Measurements from ENCODE around the gene VIPR2.
"Not testable (repeated sequence)": the region's sequence is repeated elsewhere in the genome, so short reads cannot be mapped to it uniquely, and the experiment has no call there.

VIPR2 gene, protein sequence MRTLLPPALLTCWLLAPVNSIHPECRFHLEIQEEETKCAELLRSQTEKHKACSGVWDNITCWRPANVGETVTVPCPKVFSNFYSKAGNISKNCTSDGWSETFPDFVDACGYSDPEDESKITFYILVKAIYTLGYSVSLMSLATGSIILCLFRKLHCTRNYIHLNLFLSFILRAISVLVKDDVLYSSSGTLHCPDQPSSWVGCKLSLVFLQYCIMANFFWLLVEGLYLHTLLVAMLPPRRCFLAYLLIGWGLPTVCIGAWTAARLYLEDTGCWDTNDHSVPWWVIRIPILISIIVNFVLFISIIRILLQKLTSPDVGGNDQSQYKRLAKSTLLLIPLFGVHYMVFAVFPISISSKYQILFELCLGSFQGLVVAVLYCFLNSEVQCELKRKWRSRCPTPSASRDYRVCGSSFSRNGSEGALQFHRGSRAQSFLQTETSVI

DNA sequence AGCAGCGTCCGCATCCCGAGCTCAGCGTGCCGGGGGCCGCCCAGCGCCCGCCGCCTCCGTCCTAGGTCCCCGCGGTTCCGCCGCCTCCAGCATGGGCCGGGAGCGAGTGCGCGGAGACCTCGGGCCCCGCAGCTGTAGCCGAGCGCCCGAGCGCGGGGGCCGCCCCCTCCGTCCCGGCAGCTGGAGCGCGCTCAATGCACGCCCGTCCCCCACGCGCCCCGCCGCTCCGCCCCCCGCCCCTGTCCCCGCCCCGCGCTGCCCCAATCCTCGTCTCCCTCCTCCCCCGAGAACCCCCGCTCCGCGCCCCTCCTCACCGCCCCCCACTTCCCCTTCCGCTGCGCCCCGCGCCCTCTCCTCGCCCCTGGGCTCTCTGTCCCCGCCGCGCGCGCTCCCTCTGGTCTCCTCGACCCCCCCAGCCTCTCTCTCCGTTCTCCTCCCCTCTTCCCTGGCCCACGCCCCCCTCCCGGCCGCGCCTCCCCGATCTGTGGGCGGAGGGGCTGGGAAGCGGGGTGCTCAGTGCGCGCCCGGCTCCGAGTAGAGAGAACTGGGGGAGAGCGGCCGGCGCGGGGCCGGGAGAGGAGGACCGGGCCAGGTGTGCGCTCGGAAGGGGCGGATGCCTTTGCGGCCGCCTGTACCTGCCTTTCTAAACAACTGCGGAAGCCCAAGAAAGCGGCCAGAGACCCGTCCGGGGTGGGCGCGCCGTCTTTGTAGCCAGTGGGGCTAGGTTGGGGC is at the start of gene VIPR2:
VIPR2 (minus strand) TSS at position 110 of the 732 bp plus-strand sequence; CDS start at position 14, 96 bp downstream.
- DNase-seq, result peak; percentile 60

DNA sequence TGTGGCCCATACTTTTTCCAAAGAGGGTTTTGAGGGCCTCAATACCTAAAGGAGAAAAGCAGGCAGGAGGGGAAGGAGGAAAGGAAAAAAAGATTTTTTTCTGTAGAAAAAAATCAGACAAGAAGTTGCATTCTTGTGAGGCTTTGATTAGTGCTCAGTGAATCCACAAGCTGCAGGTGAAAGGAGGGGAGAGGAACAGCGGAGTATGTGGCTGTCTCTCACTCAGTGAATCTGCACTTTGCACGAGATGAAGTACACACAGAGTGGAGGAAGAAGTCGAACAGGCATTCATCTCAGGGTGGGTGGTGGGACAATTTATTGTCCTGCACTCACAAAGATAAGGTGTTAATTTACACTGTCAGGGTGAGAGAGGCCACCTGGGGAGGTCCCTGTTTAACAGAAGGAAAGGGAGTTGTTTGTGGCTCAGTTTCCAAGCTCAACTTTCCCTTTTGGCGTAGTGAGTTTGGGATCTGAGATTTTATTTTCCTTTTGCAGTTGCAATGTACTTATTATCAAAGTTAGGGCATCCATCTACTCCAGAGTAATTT is 49.0 kb upstream of the VIPR2 start:
- peak; percentile 43 for DNase-seq

DNA sequence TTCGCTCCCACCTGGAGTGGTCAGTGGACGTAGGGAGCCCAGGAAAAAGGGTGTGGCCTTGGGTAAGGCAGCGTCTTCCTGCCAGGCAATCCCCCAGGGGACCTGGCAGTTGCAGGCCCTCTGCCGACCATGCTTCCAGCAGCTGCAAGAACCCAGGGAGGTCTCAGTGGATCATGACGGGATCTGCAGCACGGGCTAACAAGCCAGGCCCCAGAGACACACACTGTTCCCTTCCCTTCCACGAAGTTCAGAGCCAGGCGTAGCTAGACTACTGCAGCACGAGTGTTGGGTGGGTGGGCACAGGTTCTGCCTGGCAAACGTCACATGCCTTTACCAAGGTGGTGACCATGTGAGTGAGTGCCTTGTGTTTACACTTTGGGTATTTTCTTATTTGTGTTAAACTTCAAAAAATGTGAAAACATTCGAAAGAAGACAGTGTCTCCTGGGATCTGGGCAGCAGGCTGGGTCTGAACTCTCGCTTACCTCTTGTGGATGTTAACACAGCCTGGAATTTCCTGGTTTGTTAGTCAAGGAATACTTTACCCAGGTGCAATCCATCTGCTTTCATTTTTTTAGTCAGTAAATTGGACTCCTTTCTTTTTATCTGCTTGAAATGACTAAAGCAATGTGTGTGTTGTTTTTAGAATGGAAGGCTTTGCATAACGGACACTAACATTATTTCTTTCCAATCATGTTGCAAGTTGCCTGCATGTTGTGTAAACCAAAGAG is 48.2 kb upstream of the VIPR2 start:
- peak; percentile 30 for DNase-seq

DNA sequence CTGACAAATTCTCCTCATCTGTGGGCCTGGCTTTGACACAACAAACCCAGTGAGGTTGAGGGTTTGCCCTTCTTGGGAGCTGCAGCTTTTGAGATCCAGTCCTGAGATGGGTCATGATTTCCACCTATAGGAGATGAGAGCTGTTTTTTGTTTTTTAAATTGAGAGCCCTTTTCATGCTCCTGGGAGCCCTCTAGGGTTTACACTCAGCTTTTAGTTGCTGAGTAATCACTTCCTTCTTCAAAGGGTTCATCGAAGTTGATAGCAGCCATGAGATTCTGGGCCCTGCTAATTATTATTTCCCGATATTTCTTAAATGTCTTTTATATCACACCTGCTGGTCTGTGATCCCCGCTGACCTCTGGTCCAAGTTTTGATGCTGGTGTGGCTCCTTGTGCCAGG is 47.3 kb upstream of the VIPR2 start:
- no peak for DNase-seq

DNA sequence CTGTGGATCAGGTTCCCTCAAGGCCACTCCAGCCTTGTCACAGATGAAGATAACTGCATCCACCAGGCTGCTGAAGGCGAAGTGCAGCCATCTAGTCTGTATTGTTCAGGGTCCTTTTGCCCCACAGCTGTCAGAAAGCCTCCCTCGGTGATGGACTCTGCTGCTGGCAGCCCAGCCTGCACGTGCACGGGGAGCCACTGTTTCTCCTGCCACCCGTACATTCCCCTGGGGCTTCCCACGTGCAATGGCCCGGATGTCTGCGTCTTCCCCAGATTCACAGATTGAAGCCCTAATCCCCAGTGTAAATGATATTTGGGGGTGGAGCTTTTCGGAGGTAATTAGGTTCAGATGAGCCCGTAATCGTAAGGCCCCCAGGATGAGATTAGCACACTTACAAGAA is 46.6 kb upstream of the VIPR2 start:
- peak; percentile 11 for DNase-seq

DNA sequence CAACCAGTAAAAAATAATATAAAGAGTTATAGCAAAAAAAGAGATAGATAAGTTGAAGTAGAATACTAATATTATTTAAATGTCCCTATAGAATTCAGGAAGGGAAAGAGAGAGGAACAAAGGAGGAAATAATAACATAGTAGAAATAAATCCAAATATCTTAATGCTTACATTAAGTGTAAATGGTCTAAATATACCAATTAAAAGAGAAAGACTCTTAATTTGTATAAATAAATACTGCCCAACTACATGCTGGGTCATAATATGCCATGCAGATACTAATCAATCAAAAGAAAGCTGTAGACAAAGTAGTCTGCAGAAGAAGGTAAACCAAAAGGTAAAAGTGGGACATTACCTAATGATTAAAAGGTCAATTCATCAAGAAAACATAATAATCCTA is 43.3 kb upstream of the VIPR2 start:
- no peak for DNase-seq

DNA sequence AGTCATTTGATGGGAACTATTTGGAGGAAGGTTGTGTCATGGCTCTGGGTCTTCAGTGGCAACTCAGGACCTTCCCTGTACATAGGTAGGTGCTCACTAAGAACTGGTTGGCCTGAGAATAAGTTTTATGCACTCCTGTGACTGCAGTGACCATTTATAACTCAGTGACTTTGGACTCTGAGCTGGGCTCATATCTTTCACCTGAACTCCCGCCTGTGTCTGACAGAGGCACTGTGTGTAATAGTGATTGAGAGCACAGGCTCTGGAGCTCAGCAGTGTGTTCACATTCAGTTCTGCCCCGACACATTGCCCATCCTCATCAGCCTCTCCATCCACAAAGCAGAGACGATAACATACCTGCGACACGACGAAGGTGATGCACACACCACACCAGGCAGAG is 34.6 kb upstream of the VIPR2 start:
- no peak for DNase-seq

DNA sequence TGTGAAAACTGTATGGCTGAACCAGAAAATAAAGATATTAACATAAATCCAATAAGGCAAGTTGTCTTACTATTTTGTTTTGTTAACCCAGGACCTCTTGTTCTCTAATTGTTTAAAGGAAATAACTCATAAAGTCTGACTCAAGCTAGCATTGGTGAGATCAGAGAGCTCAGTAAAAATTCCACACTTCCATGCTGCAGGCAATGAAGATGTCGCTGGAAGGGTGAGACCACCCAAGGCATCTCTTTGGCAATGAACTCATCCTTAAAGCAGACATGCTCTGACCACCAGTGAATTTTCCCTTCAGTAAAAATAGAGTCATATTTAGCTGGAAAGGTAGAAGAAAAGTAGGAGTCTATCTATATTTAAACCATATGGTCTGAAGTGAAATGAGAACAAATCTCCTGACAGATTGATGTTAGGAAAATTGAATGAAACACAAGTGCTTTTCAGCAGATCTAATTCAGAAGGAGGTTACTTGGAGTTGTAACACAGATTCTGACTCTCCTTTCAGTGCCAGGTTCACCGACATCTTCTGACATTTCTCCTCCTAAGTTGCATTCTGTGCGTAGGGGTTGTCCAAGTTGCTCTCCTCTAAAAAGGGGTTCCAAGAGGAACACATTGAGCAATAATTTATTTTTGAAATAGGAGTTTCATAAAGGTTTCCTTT is 32.8 kb upstream of the VIPR2 start:
- no peak for DNase-seq

DNA sequence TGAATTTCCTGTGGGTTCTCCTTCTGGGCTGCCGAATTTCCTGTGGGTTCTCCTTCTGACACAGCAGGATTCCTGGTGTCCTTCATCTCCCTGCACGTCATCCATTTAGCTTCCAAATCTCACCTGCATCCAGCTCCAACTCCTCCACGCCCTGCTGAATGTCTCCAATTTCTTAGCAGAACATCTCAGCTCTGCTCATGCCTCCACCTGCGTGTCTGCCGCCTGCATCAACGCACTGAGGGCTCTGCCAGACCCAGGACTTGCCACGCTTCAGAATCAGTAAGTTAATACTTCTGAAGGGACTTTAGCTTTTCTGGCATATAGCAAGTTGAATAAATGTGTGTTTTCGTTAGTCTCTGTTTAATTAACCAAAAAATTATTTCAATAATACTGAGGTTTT is 31.1 kb upstream of the VIPR2 start:
- DNase-seq, result no peak

DNA sequence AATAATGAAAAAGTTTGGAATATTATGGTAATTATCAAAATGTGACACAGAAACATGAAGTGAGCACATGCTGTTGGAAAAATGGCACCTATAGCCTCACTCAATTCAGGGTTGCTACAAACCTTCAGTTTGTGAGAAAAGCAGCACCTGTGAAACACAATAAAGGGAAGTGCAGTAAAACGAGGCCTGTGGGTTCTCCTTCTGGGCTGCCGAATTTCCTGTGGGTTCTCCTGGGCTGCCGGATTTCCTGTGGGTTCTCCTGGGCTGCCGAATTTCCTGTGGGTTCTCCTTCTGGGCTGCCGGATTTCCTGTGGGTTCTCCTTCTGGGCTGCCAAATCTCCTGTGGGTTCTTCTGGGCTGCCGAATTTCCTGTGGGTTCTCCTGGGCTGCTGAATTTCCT is 30.4 kb upstream of the VIPR2 start:
- DNase-seq, result not testable (repeated sequence)

DNA sequence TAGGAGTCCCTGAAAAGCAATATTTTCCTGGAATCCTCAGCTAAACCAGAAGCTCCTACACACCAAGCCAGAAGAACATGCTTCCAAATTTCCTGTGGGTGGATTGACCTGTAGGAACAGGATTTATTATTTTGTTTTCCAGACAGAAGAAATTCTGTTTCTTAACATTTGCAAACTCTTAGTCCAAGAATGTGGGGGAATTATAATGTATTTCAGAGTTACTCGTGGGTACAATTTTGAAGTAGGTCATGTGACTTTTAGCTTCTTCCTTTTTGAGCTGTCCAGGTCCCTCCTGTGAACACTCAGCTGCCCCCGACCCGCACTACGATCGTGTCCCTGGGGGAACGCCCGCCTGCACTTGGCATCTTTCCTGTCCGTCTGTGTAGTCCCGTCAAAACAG is 27.7 kb upstream of the VIPR2 start:
- DNase-seq, result no peak

DNA sequence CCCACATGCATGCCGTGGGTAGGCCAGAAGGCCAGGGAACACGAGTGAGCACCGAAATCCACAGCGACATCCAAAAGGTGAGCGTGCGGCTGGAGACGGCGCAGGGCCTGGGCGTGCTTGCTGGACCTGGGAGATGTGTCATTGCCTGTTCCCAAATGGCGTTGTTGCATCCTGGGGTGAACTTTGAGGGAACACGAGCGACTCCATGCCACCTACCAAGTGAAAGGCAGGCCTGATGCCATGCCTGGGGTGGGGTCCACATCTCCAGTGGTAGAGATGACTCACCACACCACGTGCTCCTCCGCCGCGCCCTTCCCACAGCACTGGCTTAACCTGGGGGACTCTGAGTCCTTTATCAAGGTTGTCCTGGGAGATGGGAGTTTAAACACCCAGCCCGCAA is 24.7 kb upstream of the VIPR2 start:
- DNase-seq, result no peak

DNA sequence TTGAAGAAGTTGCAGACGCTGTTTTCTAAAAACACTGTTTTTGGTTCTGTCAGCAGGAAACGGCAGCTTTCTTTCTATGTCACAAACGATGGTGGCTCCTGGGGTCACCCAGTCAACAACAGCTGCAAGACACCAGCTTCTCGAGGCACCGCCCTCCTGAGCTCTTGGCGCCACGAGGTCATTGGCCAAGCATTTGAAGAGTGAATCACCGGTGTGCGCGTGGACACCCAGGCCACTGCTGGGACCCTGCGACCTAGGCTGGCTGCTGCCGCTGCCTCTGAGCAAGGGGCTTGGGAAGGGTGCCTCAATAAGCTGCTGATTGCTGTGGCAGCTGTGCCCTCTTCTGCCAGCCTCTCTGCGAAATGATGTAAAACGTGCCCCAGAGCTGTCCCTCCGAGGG is 22.5 kb upstream of the VIPR2 start:
- no peak for DNase-seq

DNA sequence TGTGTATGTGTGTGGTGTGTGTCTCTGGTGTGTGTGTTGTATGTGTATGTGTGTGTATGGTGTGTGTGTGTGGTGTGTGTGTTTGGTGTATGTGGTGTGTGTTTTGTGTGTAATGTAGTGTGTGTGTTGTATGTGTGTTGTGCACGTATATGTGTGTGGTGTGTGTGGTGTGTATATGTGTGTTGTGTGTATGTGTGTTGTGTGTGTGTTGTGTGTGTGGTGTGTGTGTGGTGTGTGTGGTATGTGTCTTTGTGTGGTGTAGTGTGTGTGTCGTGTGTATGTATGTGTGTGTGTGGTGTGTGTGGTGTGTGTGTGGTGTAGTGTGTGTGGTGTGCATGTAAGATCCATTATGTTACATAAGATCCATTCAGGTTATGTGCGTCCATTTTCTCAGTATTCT is 21.9 kb upstream of the VIPR2 start:
- no peak for DNase-seq

DNA sequence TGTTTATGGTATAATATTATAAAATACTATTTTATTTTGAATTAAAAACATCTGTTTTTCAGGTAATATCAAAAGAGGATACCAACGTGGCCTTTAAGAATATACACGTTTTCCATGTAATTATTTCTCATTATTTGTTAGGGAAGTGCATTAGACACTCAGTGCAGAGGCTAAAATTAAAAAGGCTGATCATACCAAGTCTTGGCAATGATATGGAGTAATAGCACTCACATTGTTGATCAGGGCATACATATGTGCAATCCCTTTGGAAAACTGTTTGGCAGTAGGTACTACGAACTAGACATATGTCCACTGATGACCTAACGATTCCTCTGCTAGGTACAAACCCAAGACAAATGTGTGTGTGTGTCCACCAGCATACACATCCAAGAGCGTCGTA is 20.7 kb upstream of the VIPR2 start:
- no peak for DNase-seq

DNA sequence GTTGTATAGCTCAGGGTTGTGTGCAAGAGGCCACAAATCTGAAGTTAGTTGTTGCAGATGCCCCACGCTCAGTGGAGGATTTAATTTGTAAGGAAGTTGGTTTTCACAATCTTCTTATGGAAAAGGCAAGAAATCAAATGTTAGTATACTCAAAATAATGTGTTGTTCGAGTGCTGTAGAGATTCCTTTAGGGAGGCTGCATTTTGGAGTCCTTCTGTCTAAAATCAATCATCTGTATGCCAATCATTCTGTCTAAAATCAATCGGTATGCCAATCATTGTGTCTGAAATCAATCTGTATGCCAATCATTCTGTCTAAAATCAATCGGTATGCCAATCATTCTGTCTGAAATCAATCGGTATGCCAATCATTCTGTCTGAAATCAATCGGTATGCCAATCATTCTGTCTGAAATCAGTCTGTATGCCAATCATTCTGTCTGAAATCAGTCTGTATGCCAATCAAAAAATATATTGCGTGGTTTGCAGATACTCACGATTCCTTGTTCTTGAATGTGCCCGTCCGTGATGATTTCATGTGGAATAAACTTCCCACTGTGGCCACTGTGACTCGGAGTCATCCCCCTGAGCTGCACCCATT is 19.1 kb upstream of the VIPR2 start:
- DNase-seq, result not testable (repeated sequence)

DNA sequence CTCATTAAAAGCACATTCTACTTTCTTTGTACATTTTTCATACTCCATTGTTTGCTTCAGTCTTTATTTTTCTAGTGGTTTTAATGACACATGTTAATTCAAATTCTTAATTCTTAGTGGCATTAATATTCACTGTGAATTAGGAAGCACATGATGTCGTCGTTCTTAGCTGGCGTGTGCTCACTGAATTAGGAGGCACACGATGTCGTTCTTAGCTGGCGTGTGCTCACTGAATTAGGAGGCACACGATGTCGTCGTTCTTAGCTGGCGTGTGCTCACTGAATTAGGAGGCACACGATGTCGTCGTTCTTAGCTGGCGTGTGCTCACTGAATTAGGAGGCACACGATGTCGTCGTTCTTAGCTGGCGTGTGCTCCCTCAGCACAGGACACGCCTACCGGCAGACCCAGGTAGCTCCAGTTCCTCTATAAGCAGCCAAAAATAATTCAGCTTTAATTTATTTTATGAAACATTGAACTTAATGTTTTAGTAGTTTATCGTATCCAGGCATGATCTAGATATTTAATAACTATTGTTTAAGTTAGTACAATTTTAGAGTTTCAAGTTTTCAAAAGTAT is 17.5 kb upstream of the VIPR2 start:
- not testable (repeated sequence) for DNase-seq

DNA sequence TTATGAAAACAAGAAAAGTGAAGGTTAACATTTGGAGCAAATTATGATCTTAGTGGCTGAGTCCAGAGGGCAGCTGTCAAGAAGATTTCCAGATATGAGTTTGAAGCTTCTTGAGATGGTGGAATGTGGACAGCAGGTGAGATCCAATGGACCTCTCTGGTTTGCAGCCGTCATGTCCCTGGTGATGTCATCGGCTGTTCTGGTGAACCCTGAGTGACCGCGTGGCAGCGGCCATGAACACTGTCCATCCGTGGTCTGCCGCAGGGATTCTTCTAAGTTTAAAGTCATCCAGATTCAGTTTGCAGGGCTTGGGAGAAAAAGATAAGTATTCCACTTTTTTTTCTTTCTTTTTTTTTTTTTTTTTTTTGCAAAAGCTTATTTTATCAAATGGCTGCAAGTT is 15.8 kb upstream of the VIPR2 start:
- no peak for DNase-seq

DNA sequence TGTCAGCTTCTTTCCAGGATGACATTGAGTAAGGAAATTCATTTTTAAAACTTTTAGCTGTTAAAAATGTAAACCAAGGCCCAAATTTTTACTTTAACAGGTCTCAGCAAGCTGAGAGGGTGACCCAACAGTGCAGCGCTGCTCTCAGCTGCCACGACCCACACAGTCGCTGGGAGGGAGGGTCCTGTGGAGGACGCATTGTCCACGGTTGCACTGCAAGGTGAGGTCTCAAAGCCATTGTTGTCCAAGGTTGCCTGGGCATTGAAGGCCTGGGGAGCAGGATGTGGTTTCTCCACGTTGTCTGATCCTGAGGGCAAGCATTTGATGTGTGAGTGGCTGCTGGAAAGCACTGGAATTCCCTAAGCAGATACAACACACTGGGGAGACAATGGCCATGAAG is 15.1 kb upstream of the VIPR2 start:
- DNase-seq, result no peak

DNA sequence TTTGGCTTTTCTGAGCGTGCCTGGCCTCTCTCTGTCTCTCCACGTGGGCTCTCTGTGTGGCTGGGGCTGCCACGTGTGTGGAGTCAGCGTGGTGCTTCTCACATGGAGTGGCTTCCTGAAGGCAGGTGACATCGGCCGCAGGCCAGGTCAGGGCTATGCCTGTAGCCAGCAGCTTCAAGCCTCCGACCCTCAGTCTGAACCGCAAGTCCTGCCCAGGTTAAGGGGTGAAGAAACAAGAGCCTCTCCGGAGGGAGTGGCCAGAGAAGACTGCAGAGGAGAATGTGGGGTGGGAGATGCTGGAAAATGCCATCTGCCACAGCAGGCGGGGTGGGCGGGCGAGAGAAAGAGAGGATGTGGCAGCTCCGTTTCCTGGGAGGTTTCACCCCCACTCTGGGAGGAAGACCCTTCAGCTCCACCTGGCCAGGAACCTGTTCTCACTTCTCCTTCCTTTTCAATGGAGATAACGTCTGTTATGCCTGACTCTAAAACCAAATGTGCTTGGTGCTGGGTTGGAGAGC is 14.3 kb upstream of the VIPR2 start:
- no peak for DNase-seq

DNA sequence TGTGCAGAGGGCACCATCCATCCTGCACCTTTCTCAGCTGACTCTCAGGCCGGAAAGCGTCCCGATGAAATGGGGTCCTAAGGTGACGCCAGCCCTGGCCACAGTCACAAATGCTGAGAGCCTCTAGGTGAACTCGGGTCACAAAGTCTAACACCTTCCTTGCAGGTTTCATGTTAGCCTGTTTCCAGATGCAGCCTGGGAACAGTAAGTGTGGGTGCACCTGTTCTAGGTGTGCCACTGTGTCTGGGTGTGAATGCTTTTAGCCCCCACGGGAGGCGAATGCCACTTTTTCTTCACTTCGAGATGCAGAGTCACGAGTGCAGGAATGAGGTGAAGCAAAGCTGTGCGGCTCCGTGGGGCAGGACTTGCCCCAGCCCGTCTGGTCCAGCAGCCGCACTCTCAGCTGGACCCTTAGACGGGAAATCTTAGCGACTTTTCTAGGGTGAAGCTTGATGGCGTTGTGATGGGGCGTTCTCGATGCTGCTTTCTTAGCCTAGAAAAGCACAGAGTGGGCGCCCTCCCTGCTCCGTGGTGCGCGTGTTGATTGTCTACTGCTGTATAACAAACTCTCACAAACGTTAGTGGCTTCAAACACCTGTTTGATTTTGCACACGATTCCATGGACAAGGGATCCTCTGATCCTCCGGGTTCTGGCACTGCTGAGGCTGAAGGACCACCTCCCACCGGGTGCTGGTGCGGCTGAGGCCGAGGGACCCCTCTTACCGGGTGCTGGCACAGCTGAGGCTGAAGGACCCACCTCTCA is 13.6 kb upstream of the VIPR2 start:
- DNase-seq, result no peak

Data from activated CD8-positive, alpha-beta memory T cell treated with anti-CD3 and anti-CD28 coated beads for 24 hours (primary cell).